Ishikawa (cell line): ENCODE data around the gene FOXO3.

Experiments used
- EP300 ChIP-seq: IDR thresholded peaks from 2 replicates; pipeline ENCODE4 v1.6.1; 2012; ENCODE audit warnings: borderline replicate concordance
- MAX ChIP-seq: IDR thresholded peaks from 2 replicates; pipeline ENCODE4 v1.6.1; 2012
- REST ChIP-seq: IDR thresholded peaks from 2 replicates; pipeline ENCODE4 v1.6.1; 2012; ENCODE audit warnings: low read depth, mild to moderate bottlenecking
- TAF1 ChIP-seq: IDR thresholded peaks from 2 replicates; pipeline ENCODE4 v1.6.1; 2012; ENCODE audit warnings: low read depth, mild to moderate bottlenecking

- TF ChIP-seq MAX (no peak), EP300 (no peak), REST (no peak), TAF1 (no peak)
Measured at GRCh38 chr6:108716801-108717791, 156.4 kb downstream of the FOXO3 start.
